Measurements from ENCODE around the gene PTPRD.

The PTPRD gene

DNA sequence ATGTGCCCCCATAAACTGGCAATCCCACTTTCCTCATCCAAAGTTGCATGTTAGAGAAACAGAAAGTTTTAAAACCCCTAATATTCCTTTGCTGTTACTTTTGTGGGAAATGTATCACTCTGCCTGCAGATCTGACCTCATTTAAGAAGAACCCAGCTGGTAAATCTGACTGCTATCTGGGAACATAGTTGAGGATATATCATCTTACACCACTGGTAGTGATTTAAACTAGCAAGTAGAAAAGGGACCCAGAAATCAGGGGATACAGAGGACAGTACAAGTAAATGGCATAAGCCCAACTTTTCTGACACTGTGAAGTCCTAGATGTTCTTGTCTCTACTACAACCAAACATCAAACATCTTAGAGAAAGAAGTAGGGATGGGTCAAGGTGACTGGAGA lies 1752.7 kb downstream of the PTPRD start:
- in situ Hi-C loops (cut with HindIII; ENCODE audit: low sequenced_read_pairs), result no loop called here
- no peak for TF ChIP-seq CTCF (IDR thresholded peaks at IDR 0.05; ENCODE audit: low read depth, low read length, missing control alignments)
- no peak overlapping the region for H3K4me3 ChIP-seq (ENCODE audit: low read depth, low read length)
- DNase-seq (ENCODE audit: low read depth), result no peak

GRCh38 chr9:8859416-8859815 lies 1753.4 kb downstream of the PTPRD start:
- TF ChIP-seq CTCF (IDR thresholded peaks at IDR 0.05; ENCODE audit: low read depth, low read length, missing control alignments), result no peak
- in situ Hi-C loops (cut with HindIII; ENCODE audit: low sequenced_read_pairs), result no loop called here
- H3K4me3 ChIP-seq (ENCODE audit: low read depth, low read length), result no peak overlapping the region
- DNase-seq (ENCODE audit: low read depth), result no peak

DNA sequence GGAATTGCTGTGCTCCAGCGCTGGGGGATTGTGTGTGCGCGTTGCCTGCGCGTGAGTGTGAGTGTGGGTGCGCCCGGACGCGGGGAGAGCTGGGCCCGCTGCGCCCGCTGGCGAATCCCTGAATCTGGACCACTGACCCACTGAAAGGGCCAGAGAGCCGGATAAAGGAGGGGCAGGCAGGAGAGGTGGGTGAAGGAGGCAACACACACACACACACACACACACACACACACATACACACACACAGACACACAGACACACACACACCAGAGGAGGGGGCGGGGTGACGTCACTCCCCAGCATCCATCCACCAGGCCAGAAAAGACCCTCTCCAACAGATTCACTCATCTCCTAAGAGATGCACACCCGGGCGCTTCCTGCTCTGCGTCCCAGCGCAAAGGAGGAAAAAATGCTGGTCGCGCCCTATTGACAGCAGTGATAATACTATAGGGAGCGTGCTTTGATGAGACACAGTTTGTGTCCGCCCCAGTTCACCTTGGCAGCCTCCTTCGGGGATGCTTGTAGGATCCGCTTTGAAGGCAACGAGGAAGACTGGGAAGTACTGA lies 1754.1 kb downstream of the PTPRD start:
- TF ChIP-seq CTCF (IDR thresholded peaks at IDR 0.05; ENCODE audit: low read depth, low read length, missing control alignments), result no peak
- DNase-seq (ENCODE audit: low read depth), result no peak
- peak overlapping the region; percentile 58 for H3K4me3 ChIP-seq (ENCODE audit: low read depth, low read length)
- in situ Hi-C loops (cut with HindIII; ENCODE audit: low sequenced_read_pairs), result no loop called here

GRCh38 chr9:8857926-8858595 lies 1754.7 kb downstream of the PTPRD start:
- peak overlapping the region; percentile 58 for H3K4me3 ChIP-seq (ENCODE audit: low read depth, low read length)
- in situ Hi-C loops (cut with HindIII; ENCODE audit: low sequenced_read_pairs), result no loop called here
- no peak for DNase-seq (ENCODE audit: low read depth)

DNA sequence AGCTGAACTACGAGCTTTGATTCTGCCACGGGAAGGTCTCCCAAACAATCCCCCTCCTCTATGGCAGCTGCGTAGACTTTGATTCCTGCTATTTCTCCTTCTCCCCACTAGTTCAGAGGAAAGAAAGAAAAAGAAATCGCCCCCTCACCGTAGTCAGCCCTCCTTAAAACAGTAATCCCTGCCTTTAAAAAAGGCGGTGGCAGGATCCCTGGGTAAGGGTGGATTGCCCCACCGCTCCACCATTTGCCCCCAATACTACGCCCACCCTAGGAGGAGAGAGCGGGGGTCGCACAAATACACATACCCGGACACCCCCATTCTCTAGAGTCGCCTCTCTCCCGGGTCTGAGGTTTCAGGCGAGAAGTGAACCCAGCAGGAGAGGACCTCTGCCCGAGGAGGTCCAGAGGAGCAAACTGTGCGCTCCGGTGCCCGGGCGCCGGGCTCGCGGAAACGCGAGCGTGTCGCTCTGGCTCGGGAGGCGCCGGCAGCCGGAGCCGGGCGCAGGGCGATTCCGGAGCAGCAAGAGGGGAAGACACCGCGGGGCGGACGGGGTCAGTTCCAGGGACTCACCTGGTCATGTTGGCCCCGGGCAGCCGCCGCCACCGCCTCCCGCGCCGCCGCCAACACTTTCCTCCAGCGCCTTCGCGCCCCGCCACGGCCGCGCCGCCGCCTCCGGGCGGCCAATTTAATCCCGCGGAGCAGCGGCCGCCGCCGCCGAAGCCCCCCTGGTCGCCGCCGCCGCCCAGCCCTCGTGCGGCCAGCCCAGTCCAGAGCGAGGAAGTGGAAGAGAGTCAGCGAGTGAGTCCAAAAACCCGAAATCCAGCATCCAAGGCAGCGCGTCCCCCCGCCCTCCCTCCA lies 1755.5 kb downstream of the PTPRD start:
- H3K4me3 ChIP-seq (ENCODE audit: low read depth, low read length), result peak overlapping the region; percentile 58
- in situ Hi-C loops (cut with HindIII; ENCODE audit: low sequenced_read_pairs), result no loop called here
- DNase-seq (ENCODE audit: low read depth), result no peak
- peak; percentile 27 for TF ChIP-seq CTCF (IDR thresholded peaks at IDR 0.05; ENCODE audit: low read depth, low read length, missing control alignments)

More at GRCh38 chr9:8857926-8858595, 1754.7 kb downstream of the PTPRD start:
- no peak for TF ChIP-seq CTCF (IDR thresholded peaks at IDR 0.05; ENCODE audit: low read depth, low read length, missing control alignments)

DNA sequence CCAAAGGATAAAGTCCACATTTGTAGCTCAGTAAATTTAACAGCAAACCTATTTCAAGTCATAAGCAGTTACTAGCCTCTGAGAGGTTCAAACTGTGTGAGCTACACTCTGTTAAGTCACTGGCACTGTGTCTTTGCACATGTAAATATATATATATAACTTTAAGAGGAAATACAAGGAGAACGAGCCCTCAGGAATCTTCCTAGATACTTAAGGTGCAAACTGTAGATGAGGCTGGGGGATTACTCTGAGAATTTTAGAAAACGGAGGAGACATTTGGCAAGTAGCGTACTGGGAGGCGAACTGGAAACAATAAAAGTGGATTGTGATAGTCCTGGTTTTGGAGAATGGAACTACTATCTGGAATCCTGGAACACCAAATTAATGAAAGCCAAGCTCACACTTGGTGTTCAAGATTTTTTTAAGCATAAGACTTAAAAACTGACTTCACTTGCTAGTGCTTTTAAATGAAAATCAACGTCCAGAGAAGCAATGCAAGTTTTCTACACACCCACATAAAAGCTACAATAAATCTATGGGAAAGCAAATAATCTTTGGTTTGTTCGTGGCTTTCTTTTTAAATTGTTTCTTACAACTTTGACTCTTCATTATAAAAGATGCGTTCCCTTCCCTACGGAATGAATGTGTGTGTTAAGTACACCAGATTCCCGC lies 1756.3 kb downstream of the PTPRD start:
- peak overlapping the region; percentile 58 for H3K4me3 ChIP-seq (ENCODE audit: low read depth, low read length)
- TF ChIP-seq CTCF (IDR thresholded peaks at IDR 0.05; ENCODE audit: low read depth, low read length, missing control alignments), result no peak
- DNase-seq (ENCODE audit: low read depth), result no peak
- in situ Hi-C loops (cut with HindIII; ENCODE audit: low sequenced_read_pairs), result no loop called here
